ENCODE results near the gene NAA16.

The NAA16 gene

DNA sequence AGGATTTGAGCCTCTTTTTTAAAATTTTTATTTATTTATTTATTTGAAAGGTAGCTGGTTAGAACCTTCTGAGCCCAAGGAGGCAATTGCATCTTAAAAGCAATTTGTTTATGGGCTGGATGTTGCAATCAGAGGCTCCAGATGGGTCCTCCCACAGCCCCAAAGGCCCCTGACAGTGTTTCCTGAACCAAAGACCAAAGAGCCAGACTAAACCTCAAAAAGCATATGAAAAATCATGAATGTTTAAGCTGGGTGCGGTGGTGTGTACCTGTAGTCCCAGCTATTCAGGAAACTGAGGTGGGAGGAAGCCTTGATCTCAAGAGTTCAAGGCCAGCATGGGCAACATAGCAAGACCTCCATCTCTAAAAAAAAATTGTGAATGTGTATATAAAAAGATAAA lies 78.5 kb downstream of the NAA16 start:
- Histone ChIP-seq H3K27ac (ENCODE audit: low read depth, low read length) (no peak overlapping the region), H3K9ac (ENCODE audit: low read depth, low read length) (no peak overlapping the region), H3K4me1 (ENCODE audit: insufficient read depth, low read length) (no peaks in the 10 kb centered on the region), H3K27me3 (ENCODE audit: insufficient read depth, low read length) (no peaks in the 10 kb centered on the region), H3K4me3 (ENCODE audit: low read length) (no peak overlapping the region), H3K9me3 (ENCODE audit: insufficient read depth, low read depth, low read length) (no peaks in the 10 kb centered on the region), H3K36me3 (ENCODE audit: insufficient read depth, low read length) (no peaks in the 10 kb centered on the region)
- WGBS: 77% methylated on average over 1 of the region's 1 CpG

DNA sequence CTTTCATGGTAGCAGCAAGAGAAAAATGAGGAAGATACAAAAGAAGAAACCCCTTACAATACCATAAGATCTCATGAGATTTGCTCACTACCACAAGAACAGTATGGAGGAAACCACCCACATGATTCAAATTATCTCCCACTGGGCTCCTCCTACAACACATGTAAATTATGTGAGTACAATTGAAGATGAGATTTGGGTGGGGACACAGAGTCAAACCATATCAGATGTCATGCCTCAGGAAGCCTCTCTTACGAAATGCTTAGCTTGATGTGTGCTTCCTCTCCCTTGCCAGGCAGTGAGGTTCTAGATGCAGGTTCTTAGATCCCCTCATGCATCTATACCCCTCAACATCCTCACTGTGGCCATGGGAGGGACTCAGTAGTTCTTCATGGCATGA lies 83.1 kb downstream of the NAA16 start:
- H3K36me3 ChIP-seq (ENCODE audit: insufficient read depth, low read length): no peaks in the 10 kb centered on the region
- no peaks in the 10 kb centered on the region for H3K4me1 ChIP-seq (ENCODE audit: insufficient read depth, low read length)
- no peak overlapping the region for H3K4me3 ChIP-seq (ENCODE audit: low read length)
- H3K9me3 ChIP-seq (ENCODE audit: insufficient read depth, low read depth, low read length): no peaks in the 10 kb centered on the region
- H3K27ac ChIP-seq (ENCODE audit: low read depth, low read length): no peak overlapping the region
- H3K9ac ChIP-seq (ENCODE audit: low read depth, low read length): no peak overlapping the region
- WGBS: 88% methylated on average over 1 of the region's 1 CpG
- H3K27me3 ChIP-seq (ENCODE audit: insufficient read depth, low read length): no peaks in the 10 kb centered on the region

DNA sequence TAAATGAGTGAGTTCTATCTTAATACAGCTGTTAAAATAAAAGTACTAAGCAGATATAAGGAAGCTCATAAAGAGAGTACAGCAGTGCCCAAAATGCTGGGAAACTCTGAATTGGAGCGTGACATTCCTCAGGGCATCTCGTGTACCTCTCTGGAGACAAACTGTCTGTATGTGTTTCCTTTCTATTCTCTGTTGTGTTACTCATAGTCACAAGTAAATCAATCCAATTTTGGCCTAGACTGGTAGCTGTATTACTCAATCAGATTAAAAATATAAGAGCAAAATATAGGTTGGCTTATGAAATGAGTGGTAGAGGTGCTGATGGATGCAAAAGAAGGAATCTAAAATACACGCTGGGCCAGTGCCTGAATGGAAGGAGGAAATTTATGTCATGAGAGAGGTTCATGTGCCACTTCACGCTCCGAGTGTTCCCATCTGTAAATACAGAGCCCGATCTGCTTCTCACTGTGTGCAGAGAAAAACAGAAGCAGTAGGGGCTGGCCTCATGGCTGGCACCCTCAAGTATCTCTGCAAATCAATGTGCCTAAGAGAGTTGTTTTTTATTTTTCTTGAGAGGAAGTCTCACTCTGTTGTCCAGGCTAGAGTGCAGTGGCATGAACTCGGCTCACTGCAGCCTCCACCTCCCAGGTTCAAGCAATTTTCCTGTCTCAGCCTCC lies 87.6 kb downstream of the NAA16 start:
- H3K9ac ChIP-seq (ENCODE audit: low read depth, low read length): no peak overlapping the region
- no peak overlapping the region for H3K27ac ChIP-seq (ENCODE audit: low read depth, low read length)
- no peak overlapping the region for H3K4me3 ChIP-seq (ENCODE audit: low read length)
- H3K9me3 ChIP-seq (ENCODE audit: insufficient read depth, low read depth, low read length): no peaks in the 10 kb centered on the region
- WGBS: 90% methylated on average over 7 of the region's 7 CpGs
- no peaks in the 10 kb centered on the region for H3K36me3 ChIP-seq (ENCODE audit: insufficient read depth, low read length)
- no peaks in the 10 kb centered on the region for H3K27me3 ChIP-seq (ENCODE audit: insufficient read depth, low read length)
- peaks cover 4% of the 10 kb centered on the region; the same call in 1 of the 2 replicates for H3K4me1 ChIP-seq (ENCODE audit: insufficient read depth, low read length)

DNA sequence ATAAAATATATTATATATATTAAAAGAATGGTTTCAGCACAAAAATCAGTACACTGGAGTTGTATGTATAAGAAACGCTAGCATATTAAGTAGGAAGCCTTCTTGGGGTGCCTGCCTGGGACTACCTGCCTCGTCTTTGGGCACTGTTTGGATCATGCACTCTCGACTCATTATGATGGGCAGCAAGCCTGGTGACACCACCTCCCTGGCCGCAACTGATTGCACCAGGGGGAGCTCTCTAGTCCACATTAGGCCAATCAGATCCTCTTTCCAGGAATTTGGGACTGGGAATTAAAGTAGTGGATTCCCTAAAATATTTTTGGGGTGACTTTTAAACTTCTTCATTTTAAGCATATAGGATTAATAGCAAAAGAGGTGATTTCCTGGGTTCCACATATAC lies 90.3 kb downstream of the NAA16 start:
- Histone ChIP-seq H3K4me1 (ENCODE audit: insufficient read depth, low read length) (peaks cover 4% of the 10 kb centered on the region; the same call in 1 of the 2 replicates), H3K9me3 (ENCODE audit: insufficient read depth, low read depth, low read length) (no peaks in the 10 kb centered on the region), H3K27me3 (ENCODE audit: insufficient read depth, low read length) (no peaks in the 10 kb centered on the region), H3K36me3 (ENCODE audit: insufficient read depth, low read length) (no peaks in the 10 kb centered on the region), H3K9ac (ENCODE audit: low read depth, low read length) (no peak overlapping the region), H3K4me3 (ENCODE audit: low read length) (no peak overlapping the region), H3K27ac (ENCODE audit: low read depth, low read length) (no peak overlapping the region)
- 86% methylated on average over 4 of the region's 4 CpGs for WGBS

DNA sequence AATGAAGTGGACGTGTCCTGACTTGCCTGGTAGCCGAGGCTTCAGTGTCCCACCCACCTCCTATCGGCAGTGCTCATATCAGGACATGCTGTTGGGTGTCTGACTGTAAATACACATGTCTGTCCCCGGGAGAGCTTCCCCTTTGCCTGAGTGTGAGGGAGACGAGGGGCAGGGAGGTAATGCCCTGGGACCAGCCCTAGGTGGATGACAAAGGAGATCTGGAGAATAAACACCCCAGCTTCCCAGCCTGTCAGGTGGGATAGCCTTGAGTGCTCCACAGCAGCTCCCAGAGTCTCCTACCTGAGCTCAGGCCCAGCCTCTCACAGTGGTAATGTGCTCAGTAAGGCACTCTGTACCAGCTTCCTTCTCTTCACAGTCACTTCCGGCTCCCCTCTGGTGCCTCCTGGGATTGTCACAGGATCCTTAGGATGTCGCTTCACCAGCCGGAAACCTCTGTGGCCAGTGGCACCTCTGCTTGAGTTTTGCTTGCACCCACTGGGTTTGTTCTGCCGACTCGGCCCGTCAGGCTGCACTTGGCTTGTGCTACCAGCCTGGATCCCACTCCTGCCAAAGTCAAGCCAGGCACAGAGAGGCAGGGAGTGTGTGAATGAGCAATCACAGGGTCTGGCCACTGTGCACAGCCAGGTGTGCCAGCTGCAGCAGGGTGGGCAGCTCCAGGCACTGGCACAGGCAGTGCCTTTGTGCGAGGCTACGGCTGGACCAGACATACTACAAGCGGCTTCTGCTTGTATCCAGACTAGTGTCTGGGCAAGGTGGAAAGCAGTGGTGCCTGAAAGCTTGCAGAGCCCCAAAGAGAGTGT lies 91.8 kb downstream of the NAA16 start:
- no peaks in the 10 kb centered on the region for H3K9me3 ChIP-seq (ENCODE audit: insufficient read depth, low read depth, low read length)
- WGBS: 86% methylated on average over 14 of the region's 14 CpGs
- H3K36me3 ChIP-seq (ENCODE audit: insufficient read depth, low read length): no peaks in the 10 kb centered on the region
- peak overlapping the region; percentile 20; the same call in 1 of the 2 replicates for H3K27ac ChIP-seq (ENCODE audit: low read depth, low read length)
- H3K9ac ChIP-seq (ENCODE audit: low read depth, low read length): no peak overlapping the region; the same call in 1 of the 2 replicates
- H3K4me1 ChIP-seq (ENCODE audit: insufficient read depth, low read length): peaks cover 4% of the 10 kb centered on the region; the same call in 1 of the 2 replicates
- H3K4me3 ChIP-seq (ENCODE audit: low read length): no peak overlapping the region
- no peaks in the 10 kb centered on the region for H3K27me3 ChIP-seq (ENCODE audit: insufficient read depth, low read length)

DNA sequence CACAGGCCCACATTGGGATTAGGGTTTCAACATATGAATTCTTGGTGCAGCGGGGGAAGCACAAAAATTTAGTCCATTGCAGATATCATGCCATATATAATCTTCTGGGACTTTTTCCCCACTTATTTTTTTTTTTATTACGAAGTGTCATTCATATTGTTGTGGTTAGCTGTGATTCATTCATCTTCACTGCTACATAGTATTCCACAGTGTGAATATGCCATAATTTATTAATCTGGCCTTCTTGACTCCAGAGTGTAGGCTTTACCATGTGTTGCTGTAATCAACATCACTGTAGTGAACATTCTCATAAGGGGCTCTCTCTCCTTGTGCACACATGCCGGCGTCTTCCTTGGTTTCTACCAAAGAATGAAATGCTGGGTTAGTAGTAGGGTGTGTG lies 92.9 kb downstream of the NAA16 start:
- no peaks in the 10 kb centered on the region for H3K27me3 ChIP-seq (ENCODE audit: insufficient read depth, low read length)
- no peak overlapping the region for H3K9ac ChIP-seq (ENCODE audit: low read depth, low read length)
- no peaks in the 10 kb centered on the region for H3K36me3 ChIP-seq (ENCODE audit: insufficient read depth, low read length)
- WGBS: 92% methylated on average over 3 of the region's 4 CpGs
- H3K4me3 ChIP-seq (ENCODE audit: low read length): no peak overlapping the region
- no peaks in the 10 kb centered on the region for H3K9me3 ChIP-seq (ENCODE audit: insufficient read depth, low read depth, low read length)
- peaks cover 4% of the 10 kb centered on the region; the same call in 1 of the 2 replicates for H3K4me1 ChIP-seq (ENCODE audit: insufficient read depth, low read length)
- H3K27ac ChIP-seq (ENCODE audit: low read depth, low read length): no peak overlapping the region

DNA sequence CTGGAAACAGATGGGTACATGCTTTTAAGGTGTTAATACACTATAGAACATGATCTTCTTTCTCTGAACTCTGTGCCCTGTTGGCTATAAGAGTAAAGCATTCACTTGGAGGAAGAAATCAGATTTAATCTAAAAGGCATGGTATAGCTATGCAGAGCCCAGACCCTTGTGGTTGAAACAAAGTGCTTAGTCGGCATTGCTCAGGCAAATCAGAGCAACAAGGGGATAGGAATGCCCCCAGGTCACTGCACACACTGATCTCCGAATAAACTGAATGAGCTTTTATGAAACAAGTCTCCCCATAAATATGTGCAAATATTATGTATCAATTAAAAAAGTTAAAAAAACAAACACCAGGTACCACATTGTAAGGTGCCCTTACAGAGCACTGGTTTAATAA lies 94.3 kb downstream of the NAA16 start:
- Histone ChIP-seq H3K9ac (ENCODE audit: low read depth, low read length) (no peak overlapping the region), H3K4me1 (ENCODE audit: insufficient read depth, low read length) (peaks cover 4% of the 10 kb centered on the region; the same call in 1 of the 2 replicates), H3K27me3 (ENCODE audit: insufficient read depth, low read length) (no peaks in the 10 kb centered on the region), H3K9me3 (ENCODE audit: insufficient read depth, low read depth, low read length) (no peaks in the 10 kb centered on the region), H3K27ac (ENCODE audit: low read depth, low read length) (no peak overlapping the region), H3K36me3 (ENCODE audit: insufficient read depth, low read length) (no peaks in the 10 kb centered on the region), H3K4me3 (ENCODE audit: low read length) (no peak overlapping the region)
- WGBS: 97% methylated on average over 1 of the region's 2 CpGs

DNA sequence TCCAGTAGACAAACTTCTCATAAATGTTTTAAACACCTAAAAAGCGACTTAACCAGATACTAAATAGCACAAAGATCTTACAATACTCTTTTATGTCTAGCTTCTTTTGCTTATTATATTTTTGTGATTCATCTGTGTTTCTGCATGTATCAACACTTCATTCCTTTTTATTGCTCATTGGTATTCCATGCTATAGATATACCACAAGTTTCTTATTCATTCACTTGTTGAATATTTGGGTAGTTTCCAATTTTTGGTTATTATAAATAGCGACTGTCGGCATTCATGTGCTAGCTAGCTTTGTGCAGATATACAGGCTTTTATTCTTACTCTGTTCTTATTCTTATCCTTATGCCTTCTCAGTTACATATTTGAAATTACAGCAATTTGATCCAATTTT lies 96.3 kb downstream of the NAA16 start:
- Histone ChIP-seq H3K4me3 (ENCODE audit: low read length) (no peak overlapping the region), H3K27me3 (ENCODE audit: insufficient read depth, low read length) (no peaks in the 10 kb centered on the region), H3K27ac (ENCODE audit: low read depth, low read length) (no peak overlapping the region), H3K9ac (ENCODE audit: low read depth, low read length) (no peak overlapping the region), H3K36me3 (ENCODE audit: insufficient read depth, low read length) (no peaks in the 10 kb centered on the region), H3K9me3 (ENCODE audit: insufficient read depth, low read depth, low read length) (no peaks in the 10 kb centered on the region), H3K4me1 (ENCODE audit: insufficient read depth, low read length) (peaks cover 4% of the 10 kb centered on the region; the same call in 1 of the 2 replicates)
- 63% methylated on average over 3 of the region's 3 CpGs for WGBS

DNA sequence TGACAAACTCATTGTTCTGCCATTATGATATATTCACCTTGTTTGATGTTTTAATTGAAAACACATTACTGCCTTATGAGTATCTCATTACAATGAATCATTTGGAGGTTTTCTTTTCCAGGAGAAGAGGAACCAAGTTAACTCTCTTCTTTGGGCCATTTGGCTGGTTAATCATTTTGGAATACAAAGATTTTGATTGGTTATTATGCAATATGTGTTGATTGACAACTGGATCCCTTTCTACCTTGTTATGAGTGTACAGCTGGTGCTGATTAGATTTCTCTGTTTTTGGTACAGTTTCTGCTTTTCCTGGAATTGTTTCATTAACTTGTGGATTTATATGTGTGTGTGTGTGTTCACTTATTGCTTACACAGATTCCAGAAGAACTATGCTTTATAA lies 97.1 kb downstream of the NAA16 start:
- H3K9ac ChIP-seq (ENCODE audit: low read depth, low read length): no peak overlapping the region
- H3K4me1 ChIP-seq (ENCODE audit: insufficient read depth, low read length): no peaks in the 10 kb centered on the region
- no peaks in the 10 kb centered on the region for H3K27me3 ChIP-seq (ENCODE audit: insufficient read depth, low read length)
- no peaks in the 10 kb centered on the region for H3K9me3 ChIP-seq (ENCODE audit: insufficient read depth, low read depth, low read length)
- H3K36me3 ChIP-seq (ENCODE audit: insufficient read depth, low read length): no peaks in the 10 kb centered on the region
- H3K4me3 ChIP-seq (ENCODE audit: low read length): no peak overlapping the region
- no peak overlapping the region for H3K27ac ChIP-seq (ENCODE audit: low read depth, low read length)

DNA sequence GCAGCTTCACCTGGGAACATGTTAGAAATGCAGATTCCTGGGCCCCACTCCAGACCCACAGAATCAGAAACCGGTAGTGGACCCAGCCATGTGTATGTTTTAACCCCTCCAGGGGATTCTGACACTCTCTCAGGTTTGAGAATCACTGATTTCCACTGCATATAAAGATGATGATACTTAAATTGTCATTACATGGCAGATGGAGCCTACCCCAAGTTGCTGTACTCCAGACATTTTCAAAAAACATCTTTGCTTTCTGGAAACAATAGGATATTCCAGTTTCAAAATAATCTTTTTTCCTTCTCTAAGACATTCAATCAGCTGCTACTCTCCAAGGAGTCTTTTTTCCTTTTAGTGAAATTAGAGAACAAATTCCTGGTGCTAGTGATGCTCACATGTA lies 97.7 kb downstream of the NAA16 start:
- Histone ChIP-seq H3K9me3 (ENCODE audit: insufficient read depth, low read depth, low read length) (no peaks in the 10 kb centered on the region), H3K36me3 (ENCODE audit: insufficient read depth, low read length) (no peaks in the 10 kb centered on the region), H3K4me1 (ENCODE audit: insufficient read depth, low read length) (no peaks in the 10 kb centered on the region), H3K27me3 (ENCODE audit: insufficient read depth, low read length) (no peaks in the 10 kb centered on the region), H3K4me3 (ENCODE audit: low read length) (no peak overlapping the region), H3K9ac (ENCODE audit: low read depth, low read length) (no peak overlapping the region), H3K27ac (ENCODE audit: low read depth, low read length) (no peak overlapping the region)
- 86% methylated on average over 1 of the region's 1 CpG for WGBS

DNA sequence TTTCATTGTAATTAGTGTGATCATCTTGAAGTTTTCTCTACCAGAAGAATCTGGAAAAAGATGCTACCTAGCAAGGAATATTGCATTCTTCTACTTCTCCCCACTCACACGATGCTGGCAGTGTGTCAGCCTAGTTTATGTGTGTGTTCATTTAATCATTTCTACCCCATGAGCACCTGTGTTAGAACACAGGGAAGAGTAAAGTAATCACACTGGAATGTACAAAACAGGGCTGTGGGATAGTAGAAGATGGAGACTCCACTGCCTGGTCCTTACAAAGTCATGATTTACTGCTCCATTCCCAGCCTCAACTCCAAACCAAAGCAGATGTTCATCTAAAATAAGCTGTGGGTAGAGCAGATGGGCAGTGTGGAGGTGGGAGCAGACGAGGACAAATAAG lies 98.5 kb downstream of the NAA16 start:
- 88% methylated on average over 1 of the region's 2 CpGs for WGBS
- H3K36me3 ChIP-seq (ENCODE audit: insufficient read depth, low read length): no peaks in the 10 kb centered on the region
- H3K4me3 ChIP-seq (ENCODE audit: low read length): no peak overlapping the region
- no peak overlapping the region for H3K27ac ChIP-seq (ENCODE audit: low read depth, low read length)
- H3K9ac ChIP-seq (ENCODE audit: low read depth, low read length): no peak overlapping the region
- no peaks in the 10 kb centered on the region for H3K9me3 ChIP-seq (ENCODE audit: insufficient read depth, low read depth, low read length)
- H3K27me3 ChIP-seq (ENCODE audit: insufficient read depth, low read length): no peaks in the 10 kb centered on the region
- H3K4me1 ChIP-seq (ENCODE audit: insufficient read depth, low read length): no peaks in the 10 kb centered on the region
